OCI-LY3 (cell line): ENCODE results near the gene FZR1.

ENCODE experiments used
- CTCF ChIP-seq: fragments of 200-600, 300-600 bp; sonication (generic); IDR thresholded peaks from 2 replicates; pipeline ENCODE4 v1.5.1; 2014; ENCODE audit warnings: antibody characterized with exemption, low read length, low read depth
- EZH2phosphoT487 ChIP-seq: fragments of 200-600 bp; shearing (Covaris generic); IDR thresholded peaks from 2 replicates; pipeline ENCODE4 v1.6.1; 2018; ENCODE audit warnings: antibody characterized with exemption, mixed run types, low read depth

DNA sequence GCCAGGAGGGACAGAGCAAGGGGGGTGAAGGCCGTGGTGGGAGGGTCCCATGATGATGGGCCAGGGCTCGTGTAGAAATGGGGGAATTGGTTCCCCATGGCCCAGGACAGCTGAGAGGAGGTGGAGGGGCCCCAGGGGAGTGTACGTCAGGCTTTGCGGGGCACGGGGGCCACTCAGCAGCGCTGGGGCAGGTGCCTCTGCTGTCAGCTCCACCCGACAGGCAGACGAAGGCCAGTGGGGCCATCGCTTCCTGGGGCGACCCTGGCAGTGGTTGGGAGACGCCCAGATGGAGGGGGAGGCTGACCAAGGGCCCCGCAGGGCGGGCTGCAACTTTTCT lies 31.0 kb downstream of the FZR1 start:
- TF ChIP-seq CTCF (no peak), EZH2phosphoT487 (no peak)
